ENCODE measurements around the gene SYT8.

Gene SYT8

GRCh38 chr11:1831338-1832210, 3.2 kb upstream of the SYT8 start:
- DNase-seq (ENCODE audit: low read depth, low spot score) = no peak

GRCh38 chr11:1832211-1832919, 2.4 kb upstream of the SYT8 start:
- DNase-seq (ENCODE audit: low read depth, low spot score) = no peak

- no peak for DNase-seq (ENCODE audit: low read depth, low spot score)
Measured at GRCh38 chr11:1832920-1833295, 1.9 kb upstream of the SYT8 start.

- DNase-seq (ENCODE audit: low read depth, low spot score) = no peak
Measured at GRCh38 chr11:1834062-1834610, 654 bp upstream of the SYT8 start.

- DNase-seq (ENCODE audit: low read depth, low spot score) = no peak
Measured at GRCh38 chr11:1835671-1836010, 851 bp downstream of the SYT8 start.

- DNase-seq (ENCODE audit: low read depth, low spot score) = no peak
Measured at GRCh38 chr11:1836011-1836945, 1.5 kb downstream of the SYT8 start.

GRCh38 chr11:1837171-1838076, 2.6 kb downstream of the SYT8 start:
- no peak for DNase-seq (ENCODE audit: low read depth, low spot score)

- DNase-seq (ENCODE audit: low read depth, low spot score) = no peak
Measured at GRCh38 chr11:1838077-1838425, 3.3 kb downstream of the SYT8 start.

GRCh38 chr11:1838426-1839144, 3.8 kb downstream of the SYT8 start, which contains the start of gene TNNI2:
TSS of gene TNNI2 (plus strand) at chr11:1838981. CDS start at chr11:1839697, 716 bp downstream.
- DNase-seq (ENCODE audit: low read depth, low spot score) = no peak

GRCh38 chr11:1839204-1839923, 4.6 kb downstream of the SYT8 start:
- no peak for DNase-seq (ENCODE audit: low read depth, low spot score)

- no peak for DNase-seq (ENCODE audit: low read depth, low spot score)
Measured at GRCh38 chr11:1839924-1840779, 5.4 kb downstream of the SYT8 start.

GRCh38 chr11:1840780-1841480, 6.1 kb downstream of the SYT8 start:
- no peak for DNase-seq (ENCODE audit: low read depth, low spot score)

- DNase-seq (ENCODE audit: low read depth, low spot score) = no peak
Measured at GRCh38 chr11:1841511-1842148, 6.8 kb downstream of the SYT8 start.

- no peak for DNase-seq (ENCODE audit: low read depth, low spot score)
Measured at GRCh38 chr11:1842149-1843097, 7.6 kb downstream of the SYT8 start.

- no peak for DNase-seq (ENCODE audit: low read depth, low spot score)
Measured at GRCh38 chr11:1843098-1843473, 8.3 kb downstream of the SYT8 start.

GRCh38 chr11:1843796-1844195, 9.0 kb downstream of the SYT8 start:
- no peak for DNase-seq (ENCODE audit: low read depth, low spot score)
